HepG2 (cell line): Measurements from ENCODE around the gene WDR49.

Experiments used
- GABPA ChIP-seq, 2 experiments: IDR thresholded peaks; 2 replicates each; pipeline ENCODE4 v1.6.1; 2011 to 2016; ENCODE audit warnings: low read depth in 2 of 2, low read length in 1 of 2, missing biosample characterization in 1 of 2, missing genetic modification characterization in 1 of 2
- SUZ12 ChIP-seq: fragments of 150-350 bp; IDR thresholded peaks from 2 replicates; pipeline ENCODE4 v1.6.1; 2014; ENCODE audit warnings: low read depth, low read length

DNA sequence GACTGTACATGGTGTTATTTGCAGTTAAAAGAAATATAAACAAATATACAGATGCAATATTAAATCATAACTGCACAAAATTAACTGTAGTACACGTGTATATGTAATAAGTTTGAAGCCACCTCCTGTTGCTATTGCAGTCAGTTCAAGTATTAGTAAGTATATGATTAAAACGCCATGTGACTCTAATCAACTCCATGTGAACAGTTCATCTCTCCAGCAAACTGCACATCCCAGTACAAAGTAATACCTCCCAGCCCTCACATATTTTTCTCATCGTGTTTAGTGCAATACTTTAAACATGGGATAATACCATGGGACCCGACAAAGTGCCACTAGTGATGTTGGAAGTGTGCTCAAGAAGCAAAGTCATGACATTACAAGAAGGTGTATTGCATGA, 46.3 kb upstream of the WDR49 start:
- no peak for TF ChIP-seq SUZ12
- no peak for TF ChIP-seq GABPA (IDR thresholded peaks at IDR 0.05; ENCODE audit: low read depth, low read length)
- no peak for TF ChIP-seq GABPA (CRISPR knock-in tag; IDR thresholded peaks at IDR 0.05; ENCODE audit: low read depth)
